GM12864 (cell line): ENCODE results near the gene AGFG2.

Experiments
- DNase-seq: peaks from one replicate; pipeline ENCODE4 v3.0.0-alpha.2; 2011; ENCODE audit warnings: low read depth
- H3K4me3 ChIP-seq: 2 replicates; pipeline ENCODE4 v1.5.1; 2011; ENCODE audit warnings: mild to moderate bottlenecking, low read depth, low read length, control low read depth
- TF ChIP-seq, protein P1 (sequence below): IDR thresholded peaks from 2 replicates; pipeline ENCODE4 v1.5.1; 2011; ENCODE audit warnings: low read depth, mild to moderate bottlenecking, moderate library complexity, low read length, control low read depth, inconsistent platforms; ENCODE audit errors: missing control alignments

Gene AGFG2

DNA sequence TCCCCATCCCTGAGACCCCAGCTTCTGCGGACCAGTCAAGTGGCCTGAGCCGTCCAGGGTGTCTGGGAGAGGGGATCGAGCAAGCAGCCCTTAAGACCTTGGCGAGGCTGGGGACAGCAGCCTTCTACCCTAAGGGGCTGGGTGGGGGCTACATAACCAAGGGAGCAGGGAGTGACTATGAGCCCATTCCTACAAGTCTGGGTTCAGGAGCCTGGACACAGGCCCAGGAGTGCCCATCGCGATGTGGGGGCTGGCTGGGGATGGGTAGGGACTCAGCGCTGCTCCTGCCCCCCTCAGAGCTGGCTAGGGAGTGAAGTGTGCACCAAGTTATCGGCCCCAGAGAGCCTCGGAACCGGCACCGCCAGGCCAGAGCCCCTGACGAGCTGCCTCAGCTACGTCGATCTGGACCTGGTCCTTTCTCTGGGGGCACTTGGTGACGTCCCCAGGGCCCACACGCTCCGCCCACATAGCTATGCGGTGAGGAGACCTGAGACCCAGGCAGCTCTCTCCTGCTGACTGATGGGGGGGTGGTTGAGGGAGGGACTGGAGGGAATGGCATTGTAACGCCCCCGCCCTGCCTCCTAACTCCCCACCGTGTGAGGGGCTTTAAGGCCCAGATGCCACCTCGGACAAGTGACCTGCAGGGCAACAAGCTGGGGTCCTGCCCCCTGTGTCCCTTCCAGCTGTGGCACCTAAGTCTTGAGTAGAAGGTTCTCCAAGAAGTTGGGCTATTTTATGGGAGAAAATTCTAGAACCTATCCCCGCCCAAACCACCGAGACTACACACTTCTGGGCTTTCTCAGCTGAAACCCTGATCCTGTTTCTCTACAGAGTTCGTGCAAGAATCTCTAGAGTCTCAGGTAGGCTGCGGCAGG is 32.2 kb downstream of the AGFG2 start:
- H3K4me3 ChIP-seq = no peak overlapping the region
- no peak for DNase-seq
- TF ChIP-seq, protein P1, sequence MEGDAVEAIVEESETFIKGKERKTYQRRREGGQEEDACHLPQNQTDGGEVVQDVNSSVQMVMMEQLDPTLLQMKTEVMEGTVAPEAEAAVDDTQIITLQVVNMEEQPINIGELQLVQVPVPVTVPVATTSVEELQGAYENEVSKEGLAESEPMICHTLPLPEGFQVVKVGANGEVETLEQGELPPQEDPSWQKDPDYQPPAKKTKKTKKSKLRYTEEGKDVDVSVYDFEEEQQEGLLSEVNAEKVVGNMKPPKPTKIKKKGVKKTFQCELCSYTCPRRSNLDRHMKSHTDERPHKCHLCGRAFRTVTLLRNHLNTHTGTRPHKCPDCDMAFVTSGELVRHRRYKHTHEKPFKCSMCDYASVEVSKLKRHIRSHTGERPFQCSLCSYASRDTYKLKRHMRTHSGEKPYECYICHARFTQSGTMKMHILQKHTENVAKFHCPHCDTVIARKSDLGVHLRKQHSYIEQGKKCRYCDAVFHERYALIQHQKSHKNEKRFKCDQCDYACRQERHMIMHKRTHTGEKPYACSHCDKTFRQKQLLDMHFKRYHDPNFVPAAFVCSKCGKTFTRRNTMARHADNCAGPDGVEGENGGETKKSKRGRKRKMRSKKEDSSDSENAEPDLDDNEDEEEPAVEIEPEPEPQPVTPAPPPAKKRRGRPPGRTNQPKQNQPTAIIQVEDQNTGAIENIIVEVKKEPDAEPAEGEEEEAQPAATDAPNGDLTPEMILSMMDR = no peak

DNA sequence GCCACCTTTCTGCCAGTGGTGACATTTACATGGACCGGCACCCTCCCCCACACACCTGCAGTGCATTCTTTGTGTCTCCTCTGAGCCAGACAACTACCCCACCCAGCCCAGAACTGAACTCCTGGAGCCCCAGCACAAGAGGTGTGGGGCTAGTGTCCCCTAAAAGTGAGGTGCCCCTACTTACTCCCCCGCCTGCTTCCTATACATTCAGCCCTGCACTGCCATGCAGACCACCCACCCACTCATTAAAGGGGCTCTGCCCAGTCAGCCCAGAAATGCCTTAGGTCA is 32.8 kb downstream of the AGFG2 start:
- H3K4me3 ChIP-seq = no peak overlapping the region
- TF ChIP-seq, protein P1 = no peak
- DNase-seq = no peak

DNA sequence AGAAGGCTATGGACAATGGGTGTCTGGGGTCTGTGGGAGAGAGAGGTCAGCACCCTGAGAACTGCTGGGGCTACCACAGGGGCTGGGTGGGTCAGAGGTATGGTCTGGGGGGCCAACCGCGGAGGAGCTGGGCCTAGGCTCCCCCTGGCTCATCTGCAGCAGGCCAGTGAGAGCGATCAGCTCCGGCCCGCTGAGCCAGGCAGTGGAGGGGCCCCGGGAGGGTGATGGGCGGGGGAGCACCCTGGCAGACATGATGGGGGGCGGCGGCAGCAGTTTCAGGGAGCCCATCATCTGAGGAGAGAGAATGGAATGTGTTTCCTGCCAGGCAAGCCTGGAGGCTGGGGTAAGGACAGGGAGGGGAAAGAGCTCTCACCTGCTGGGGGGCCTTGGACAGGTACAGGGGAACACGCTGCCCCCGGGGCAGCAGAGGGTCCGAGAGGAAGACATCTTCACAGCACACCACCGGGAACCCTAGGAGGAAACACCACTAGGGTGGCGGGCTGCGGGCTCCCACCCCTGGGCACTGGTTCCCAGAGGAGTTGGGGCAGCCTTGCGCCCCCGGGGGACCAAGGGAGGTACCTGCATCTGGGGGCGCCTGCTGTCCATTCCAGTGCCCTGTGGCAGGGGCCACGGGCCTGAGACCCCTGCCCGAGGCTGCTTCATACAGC is 33.4 kb downstream of the AGFG2 start:
- no peak overlapping the region for H3K4me3 ChIP-seq
- TF ChIP-seq, protein P1 = no peak
- no peak for DNase-seq

DNA sequence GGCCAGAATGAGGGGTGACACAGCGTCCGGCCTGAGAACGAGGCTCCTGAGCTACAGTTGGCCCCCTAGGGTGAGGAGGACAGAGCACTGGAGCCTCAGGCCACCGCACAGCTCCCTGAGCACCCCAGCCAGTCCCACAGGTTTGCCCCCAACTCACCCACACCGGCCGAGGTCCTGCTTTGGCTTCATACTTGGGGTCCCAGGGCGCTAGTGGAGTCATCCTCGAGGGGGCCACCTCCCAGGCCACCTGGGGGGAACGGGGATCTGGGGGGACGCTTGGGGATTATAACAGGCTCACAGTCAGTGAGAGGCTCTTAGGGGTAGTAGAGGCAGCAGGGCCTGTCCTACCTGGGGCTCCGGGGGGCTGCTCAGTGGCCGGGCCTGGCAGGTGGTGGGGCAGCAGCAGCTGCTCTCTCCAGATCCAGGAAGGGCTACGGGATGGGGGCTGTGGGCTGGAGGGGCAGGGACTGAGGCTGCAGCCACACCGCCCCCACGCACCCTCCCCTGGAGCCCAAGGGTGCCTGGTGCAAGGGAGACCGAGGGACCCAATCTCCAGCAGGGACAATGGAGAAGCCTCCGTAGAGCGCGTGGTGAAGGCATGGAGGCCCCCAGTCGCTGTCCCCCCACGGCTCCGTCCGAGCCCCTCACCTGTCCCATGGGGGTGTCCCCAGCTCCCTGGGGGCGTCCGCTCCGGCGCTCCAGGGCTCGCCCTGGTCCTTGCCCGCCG is 34.1 kb downstream of the AGFG2 start:
- no peak for DNase-seq
- H3K4me3 ChIP-seq = no peak overlapping the region
- TF ChIP-seq, protein P1 = no peak

DNA sequence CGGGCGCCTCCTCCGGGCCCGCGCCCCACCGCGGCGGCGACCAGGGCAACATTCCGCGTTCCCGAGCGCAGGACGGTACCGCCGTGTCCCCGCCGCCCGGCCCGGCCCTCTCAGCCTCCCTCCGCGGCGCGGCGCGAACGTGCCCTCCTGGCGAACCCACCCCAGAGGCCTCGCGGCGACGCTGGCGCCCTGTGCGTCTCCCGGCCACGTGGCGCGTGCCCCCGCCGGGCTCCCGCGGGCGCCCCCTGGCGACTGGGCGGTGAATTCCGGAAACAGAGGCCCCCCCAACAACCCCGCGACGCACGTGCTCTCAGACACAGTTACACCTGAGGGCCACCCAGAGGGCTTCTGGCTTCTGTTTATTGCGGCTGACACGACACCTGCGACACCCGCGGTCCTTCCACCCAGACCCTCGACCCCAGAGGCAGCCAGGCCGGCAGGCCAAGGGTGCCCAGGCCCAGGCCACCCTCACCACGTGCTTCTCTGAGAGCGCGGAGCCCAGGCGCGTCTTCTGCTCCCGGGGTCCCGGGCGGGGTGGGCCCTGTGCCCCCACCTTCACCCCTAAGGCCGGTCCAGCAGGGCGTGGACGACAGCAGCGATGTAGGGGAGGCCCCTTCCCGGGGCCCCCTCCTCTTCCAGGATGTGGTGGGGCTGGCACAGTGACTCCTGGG is 34.8 kb downstream of the AGFG2 start, which contains the start of gene SAP25:
TSS of gene SAP25 (minus strand) at position 210 of the 671 bp plus-strand sequence. CDS start at position 52, 158 bp downstream.
- no peak within 1 kb of the TSS for H3K4me3 ChIP-seq
- TF ChIP-seq, protein P1 = no peak
- DNase-seq = no peak

DNA sequence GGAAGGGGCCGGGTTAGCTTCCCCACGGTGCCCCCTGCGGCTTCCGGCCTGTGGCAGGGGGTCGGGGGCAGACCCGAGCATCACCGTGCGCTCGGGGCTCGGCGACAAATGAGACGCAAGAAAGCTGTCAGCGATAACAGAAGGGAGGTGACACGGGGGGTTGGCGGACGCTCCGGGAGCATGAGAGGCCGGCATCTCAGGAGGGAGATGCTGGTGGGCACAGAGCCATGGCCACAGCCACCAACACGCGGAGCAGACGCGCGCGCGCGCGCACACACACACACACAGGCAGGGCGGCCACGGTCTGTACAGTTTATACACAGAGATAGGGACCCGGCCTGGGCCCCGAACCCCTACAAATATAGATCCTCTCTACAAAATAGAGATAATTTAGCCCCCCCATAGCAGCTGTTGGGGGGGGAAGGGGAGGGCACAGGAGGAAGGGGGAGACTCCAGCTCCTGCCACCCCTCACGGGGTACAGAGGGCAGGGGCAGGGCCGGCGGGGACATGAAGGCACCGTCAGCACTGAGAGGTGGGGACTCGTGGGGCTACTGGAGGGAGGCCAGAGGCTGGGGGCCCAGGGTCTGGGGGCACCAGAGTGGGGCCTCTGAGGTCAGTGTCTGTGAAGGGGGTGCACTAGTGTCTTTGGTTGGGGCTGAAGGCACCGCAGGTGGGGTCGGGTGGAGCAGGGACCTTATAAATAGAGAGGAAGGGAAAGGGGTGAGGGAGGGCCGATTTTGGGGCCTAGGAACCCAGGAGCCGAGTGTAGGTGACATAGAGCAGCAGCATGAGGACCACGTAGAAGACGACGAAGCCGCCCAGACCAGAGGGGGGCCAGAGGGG is 35.6 kb downstream of the AGFG2 start:
- TF ChIP-seq, protein P1 = no peak
- H3K4me3 ChIP-seq = no peak overlapping the region
- DNase-seq = no peak
